MCF 10A (cell line): ENCODE data around the gene OSBP2. TPM values are rescaled to one million over a fixed set of nuclear protein-coding genes. Genes with fewer than 3 reads are reported as not detected.

Experiments
- BruUV-seq: library from RNA; stranded (reverse); fragments of 400-500 nt; replicated peaks from 2 replicates; lab custom pipeline; 2021; lab: Mats Ljungman, UMichigan
- CTCF ChIA-PET: fragments of 300-600 bp; sonication (Branson Sonifier 250); formaldehyde crosslinking; extraction: SDS; loops from one replicate; lab custom pipeline; 2021; ENCODE audit warnings: antibody characterized with exemption, inconsistent platforms; lab: Yijun Ruan, JAX
- POLR2A ChIA-PET: fragments of 300-600, 350-650 bp; sonication (Branson Sonifier 250); formaldehyde crosslinking; extraction: SDS; loops from one replicate; lab custom pipeline; 2020; ENCODE audit warnings: antibody characterized with exemption, inconsistent platforms; lab: Yijun Ruan, JAX
- DNase-seq: peaks from one replicate; pipeline ENCODE4 v3.0.0-alpha.2; 2018; ENCODE audit not compliant: unreplicated experiment
- H3K27ac Mint-ChIP-seq: one replicate; pipeline ENCODE4 v1.8.0; 2022; ENCODE audit warnings: mild to moderate bottlenecking, low read depth, mixed read lengths; ENCODE audit not compliant: unreplicated experiment
- H3K27me3 Mint-ChIP-seq: one replicate; pipeline ENCODE4 v1.8.0; 2022; ENCODE audit warnings: mixed read lengths; ENCODE audit not compliant: insufficient read depth, unreplicated experiment
- H3K36me3 Mint-ChIP-seq: one replicate; pipeline ENCODE4 v1.8.0; 2022; ENCODE audit warnings: mild to moderate bottlenecking, moderate library complexity, mixed read lengths; ENCODE audit not compliant: insufficient read depth, unreplicated experiment
- H3K4me1 Mint-ChIP-seq: one replicate; pipeline ENCODE4 v1.8.0; 2022; ENCODE audit warnings: mixed read lengths; ENCODE audit not compliant: insufficient read depth, unreplicated experiment
- H3K4me3 Mint-ChIP-seq: one replicate; pipeline ENCODE4 v1.8.0; 2022; ENCODE audit warnings: mild to moderate bottlenecking, moderate library complexity, mixed read lengths; ENCODE audit not compliant: unreplicated experiment
- H3K9me3 Mint-ChIP-seq: one replicate; pipeline ENCODE4 v1.8.0; 2022; ENCODE audit warnings: mixed read lengths; ENCODE audit not compliant: unreplicated experiment
- intact Hi-C: fragments of 100-400 bp; cut with micrococcal nuclease; formaldehyde crosslinking; loops from 2 replicates; pipeline ENCODE4 v1.14.1; 2022
- total RNA-seq: library from RNA; stranded (reverse); gene quantifications from 2 replicates; pipeline ENCODE4 v1.2.3, GENCODE V29; 2022
- TF ChIP-seq, protein P1 (sequence below): fragments of 200-600 bp; IDR thresholded peaks from one replicate; pipeline ENCODE4 v1.8.0; 2022; ENCODE audit warnings: antibody characterized with exemption, mild to moderate bottlenecking; ENCODE audit not compliant: unreplicated experiment

The OSBP2 gene
- total RNA-seq, 1 experiment from 2014 or later, result 276 TPM

- Mint-ChIP-seq H3K4me3 (no peak overlapping the region), H3K27ac (no peak overlapping the region), H3K9me3 (no peaks in the 10 kb centered on the region), H3K36me3 (peaks cover 15% of the 10 kb centered on the region), H3K27me3 (no peaks in the 10 kb centered on the region), H3K4me1 (no peaks in the 10 kb centered on the region)
- no TSS peak for BruUV-seq
- POLR2A ChIA-PET, result interaction anchor here (0.9 to 1.1 kb wide), 2 partner anchors 71 to 111 kb away, joined by 3 read pairs; no protein-coding TSS in a partner anchor
- intact Hi-C loops, result no loop called here
- CTCF ChIA-PET, result interaction anchor here (0.6 to 1.0 kb wide), 2 partner anchors 110 to 233 kb away, joined by 3 to 5 read pairs; no protein-coding TSS in a partner anchor
- TF ChIP-seq, protein P1, sequence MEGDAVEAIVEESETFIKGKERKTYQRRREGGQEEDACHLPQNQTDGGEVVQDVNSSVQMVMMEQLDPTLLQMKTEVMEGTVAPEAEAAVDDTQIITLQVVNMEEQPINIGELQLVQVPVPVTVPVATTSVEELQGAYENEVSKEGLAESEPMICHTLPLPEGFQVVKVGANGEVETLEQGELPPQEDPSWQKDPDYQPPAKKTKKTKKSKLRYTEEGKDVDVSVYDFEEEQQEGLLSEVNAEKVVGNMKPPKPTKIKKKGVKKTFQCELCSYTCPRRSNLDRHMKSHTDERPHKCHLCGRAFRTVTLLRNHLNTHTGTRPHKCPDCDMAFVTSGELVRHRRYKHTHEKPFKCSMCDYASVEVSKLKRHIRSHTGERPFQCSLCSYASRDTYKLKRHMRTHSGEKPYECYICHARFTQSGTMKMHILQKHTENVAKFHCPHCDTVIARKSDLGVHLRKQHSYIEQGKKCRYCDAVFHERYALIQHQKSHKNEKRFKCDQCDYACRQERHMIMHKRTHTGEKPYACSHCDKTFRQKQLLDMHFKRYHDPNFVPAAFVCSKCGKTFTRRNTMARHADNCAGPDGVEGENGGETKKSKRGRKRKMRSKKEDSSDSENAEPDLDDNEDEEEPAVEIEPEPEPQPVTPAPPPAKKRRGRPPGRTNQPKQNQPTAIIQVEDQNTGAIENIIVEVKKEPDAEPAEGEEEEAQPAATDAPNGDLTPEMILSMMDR, result no peak
- DNase-seq, result no peak
These were observed 180.0 kb downstream of the OSBP2 start for GRCh38 chr22:30874431-30875370.

DNA sequence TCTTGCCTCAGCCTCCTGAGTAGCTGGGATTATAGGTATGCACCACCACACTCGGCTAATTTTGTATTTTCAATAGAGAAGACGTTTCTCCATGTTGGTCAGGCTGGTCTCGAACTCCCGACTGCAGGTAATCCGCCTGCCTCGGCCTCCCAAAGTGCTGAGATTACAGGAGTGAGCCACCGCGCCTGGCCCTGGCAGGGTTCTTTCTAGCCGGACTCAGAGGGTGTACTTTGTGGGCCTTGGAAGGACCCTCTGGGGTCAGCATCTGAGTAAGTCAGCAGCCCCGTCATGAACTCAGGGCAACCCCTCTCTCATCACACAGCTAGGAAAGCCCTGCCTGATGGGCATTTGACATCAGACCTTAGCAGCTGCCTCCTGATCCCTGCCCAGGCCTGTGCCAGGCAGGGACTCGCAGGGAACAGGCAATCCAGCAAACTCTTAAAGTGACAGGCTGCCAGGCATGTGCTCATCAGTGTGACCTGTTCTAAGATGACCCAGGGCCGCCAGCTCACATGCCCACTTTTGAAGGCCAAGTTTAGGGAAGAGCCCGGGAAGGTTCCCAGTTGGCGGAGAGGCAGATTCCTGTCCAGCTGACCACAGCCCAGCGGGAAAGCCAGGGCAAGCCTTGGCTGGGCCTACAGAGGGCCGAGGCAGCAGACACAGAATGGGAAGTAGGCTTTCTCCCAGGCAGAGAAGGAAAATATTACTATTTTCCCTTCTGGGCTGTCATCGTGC lies 181.0 kb downstream of the OSBP2 start:
- peak overlapping the region; percentile 54 for H3K27ac Mint-ChIP-seq
- H3K27me3 Mint-ChIP-seq, result no peaks in the 10 kb centered on the region
- H3K9me3 Mint-ChIP-seq, result no peaks in the 10 kb centered on the region
- ChIA-PET CTCF (interaction anchor here (0.7 to 1.0 kb wide), 3 partner anchors 10 to 111 kb away, joined by 3 to 5 read pairs (median 3); no protein-coding TSS in a partner anchor), POLR2A (interaction anchor here (1.1 kb wide), 1 partner anchor 112 kb away, joined by 3 read pairs; no protein-coding TSS in a partner anchor)
- BruUV-seq, result no TSS peak
- intact Hi-C loops, result no loop called here
- no peak for DNase-seq
- TF ChIP-seq, protein P1, result no peak
- H3K36me3 Mint-ChIP-seq, result peaks cover 10% of the 10 kb centered on the region
- no peak overlapping the region for H3K4me3 Mint-ChIP-seq
- no peaks in the 10 kb centered on the region for H3K4me1 Mint-ChIP-seq

- no peaks in the 10 kb centered on the region for H3K4me1 Mint-ChIP-seq
- CTCF ChIA-PET, result interaction anchor here (0.8 to 1.0 kb wide), 2 partner anchors 15 to 112 kb away, joined by 3 to 5 read pairs; no protein-coding TSS in a partner anchor
- no peak overlapping the region for H3K4me3 Mint-ChIP-seq
- H3K27ac Mint-ChIP-seq, result peak overlapping the region; percentile 54
- no peaks in the 10 kb centered on the region for H3K9me3 Mint-ChIP-seq
- no TSS peak for BruUV-seq
- TF ChIP-seq, protein P1, result no peak
- peaks cover 6% of the 10 kb centered on the region for H3K36me3 Mint-ChIP-seq
- DNase-seq, result no peak
- POLR2A ChIA-PET, result no interaction called here
- H3K27me3 Mint-ChIP-seq, result no peaks in the 10 kb centered on the region
- intact Hi-C loops, result no loop called here
These were observed 181.6 kb downstream of the OSBP2 start for GRCh38 chr22:30876221-30876751.
